HCT116 (cell line): Measurements from ENCODE around the gene ISCA2. TPM values are rescaled to one million over a fixed set of nuclear protein-coding genes. Genes with fewer than 3 reads are reported as not detected.

Source experiments
- ATAC-seq: fragments of 200-7000 bp; cut with Tn5 transposase; 2 replicates; pipeline ENCODE4 v1.9.1; 2020; ENCODE audit warnings: mild to moderate bottlenecking, moderate library complexity
- BruUV-seq: library from RNA; stranded (reverse); fragments of 400-500 nt; replicated peaks from 2 replicates; lab custom pipeline; 2021; lab: Mats Ljungman, UMichigan
- CTCF ChIA-PET: fragments of 300-600 bp; sonication (Branson Sonifier 250); formaldehyde crosslinking; loops from one replicate; lab custom pipeline; 2021; ENCODE audit warnings: antibody characterized with exemption; lab: Charles Lee
- POLR2A ChIA-PET: fragments of 300-600, 350-600 bp; sonication (Branson Sonifier 250); formaldehyde crosslinking; loops from one replicate; lab custom pipeline; 2021; ENCODE audit warnings: antibody characterized with exemption; lab: Charles Lee
- RAD21 ChIA-PET, 2 experiments: fragments of 300-600 bp; sonication (Branson Sonifier 250); formaldehyde crosslinking; loops; one replicate each; lab custom pipeline; 2023; ENCODE audit warnings: low total read pairs in 2 of 2; ENCODE audit not compliant: uncharacterized antibody in 2 of 2, unreplicated experiment in 2 of 2, low non-redundant PET in 1 of 2; lab: Charles Lee
- DNase-seq: peaks from one replicate; pipeline ENCODE4 v3.0.0-alpha.2; 2010; ENCODE audit warnings: low read depth, low spot score
- H2AFZ ChIP-seq: fragments of 200-600 bp; shearing (Covaris generic), sonication (generic); 2 replicates; pipeline ENCODE4 v1.6.1; 2017; ENCODE audit warnings: low read depth, mixed run types, mixed read lengths, antibody characterized with exemption, low read length; ENCODE audit not compliant: poor library complexity, severe bottlenecking
- H3K27ac ChIP-seq: 2 replicates; pipeline ENCODE4 v1.5.1; 2012; ENCODE audit warnings: low read depth, low read length
- H3K27me3 ChIP-seq: fragments of 200-600 bp; sonication (generic); 2 replicates; pipeline ENCODE4 v1.6.1; 2016; ENCODE audit warnings: mixed run types, low read length, mixed read lengths; ENCODE audit not compliant: insufficient read depth
- H3K36me3 ChIP-seq, 2 experiments: fragments of 200-500 bp in 1 of 2; fragments of 200-600 bp in 1 of 2; sonication (Bioruptor generic) in 1 of 2; sonication (generic) in 1 of 2; 2 replicates each; pipeline versions ENCODE4 v1.5.1 to v1.6.1; 2014 to 2016; ENCODE audit warnings: low read length in 2 of 2, inconsistent platforms in 1 of 2, mixed read lengths in 1 of 2, mixed run types in 1 of 2; ENCODE audit not compliant: insufficient read depth in 2 of 2, control insufficient read depth in 1 of 2
- H3K4me1 ChIP-seq, 2 experiments: fragments of 200-600 bp in 1 of 2; sonication (generic) in 1 of 2; 2 replicates each; pipeline versions ENCODE4 v1.5.1 to v1.6.1; 2012 to 2017; ENCODE audit warnings: low read length in 2 of 2, inconsistent platforms in 1 of 2, mild to moderate bottlenecking in 1 of 2, mixed read lengths in 1 of 2, mixed run types in 1 of 2, moderate library complexity in 1 of 2; ENCODE audit not compliant: insufficient read depth in 2 of 2, control insufficient read depth in 1 of 2
- H3K4me2 ChIP-seq: fragments of 200-600 bp; sonication (generic); 2 replicates; pipeline ENCODE4 v1.6.1; 2017; ENCODE audit warnings: mixed run types, low read length, mixed read lengths
- H3K4me3 ChIP-seq, 2 experiments: fragments of 200-600 bp in 1 of 2; sonication (generic) in 1 of 2; replicated peaks in 1 of 2; 2 replicates each; pipeline ENCODE4 v1.5.1; 2011 to 2016; ENCODE audit warnings: low read length in 2 of 2, control low read depth in 1 of 2, low read depth in 1 of 2, mild to moderate bottlenecking in 1 of 2, mixed read lengths in 1 of 2, mixed run types in 1 of 2
- H3K79me2 ChIP-seq: fragments of 200-600 bp; sonication (generic); 2 replicates; pipeline ENCODE4 v1.6.1; 2017; ENCODE audit warnings: mild to moderate bottlenecking, mixed run types, low read length, moderate library complexity, mixed read lengths; ENCODE audit not compliant: insufficient read depth
- H3K9ac ChIP-seq: fragments of 200-600 bp; sonication (generic); 2 replicates; pipeline ENCODE4 v1.6.1; 2016; ENCODE audit warnings: low read length, mixed read lengths
- H3K9me2 ChIP-seq: fragments of 200-600 bp; sonication (generic), shearing (Covaris generic); 2 replicates; pipeline ENCODE4 v1.6.1; 2017; ENCODE audit warnings: mixed run types, mild to moderate bottlenecking, moderate library complexity; ENCODE audit not compliant: insufficient read depth
- H3K9me3 ChIP-seq, 2 experiments: fragments of 200-500 bp in 1 of 2; fragments of 200-600 bp in 1 of 2; sonication (Bioruptor generic) in 1 of 2; sonication (generic) in 1 of 2; 2 replicates each; pipeline ENCODE4 v1.6.1; 2014 to 2017; ENCODE audit warnings: low read length in 2 of 2, mixed read lengths in 2 of 2, inconsistent platforms in 1 of 2, low read depth in 1 of 2, mild to moderate bottlenecking in 1 of 2, mixed run types in 1 of 2, moderate library complexity in 1 of 2; ENCODE audit not compliant: control insufficient read depth in 1 of 2, insufficient read depth in 1 of 2
- H4K20me1 ChIP-seq: fragments of 200-600 bp; sonication (generic), shearing (Covaris generic); 2 replicates; pipeline ENCODE4 v1.6.1; 2017; ENCODE audit warnings: mixed run types, mild to moderate bottlenecking, moderate library complexity; ENCODE audit not compliant: insufficient read depth
- CTCF ChIP-seq, 3 experiments: fragments of 200-600 bp in 1 of 3; sonication (generic) in 1 of 3; IDR thresholded peaks in 2 of 3; conservative IDR thresholded peaks in 1 of 3; 2 replicates each; pipeline ENCODE4 v1.5.1; 2012 to 2017; ENCODE audit warnings: low read depth in 2 of 3, low read length in 2 of 3, antibody characterized with exemption in 1 of 3, borderline replicate concordance in 1 of 3, control low read depth in 1 of 3, mild to moderate bottlenecking in 1 of 3, mixed read lengths in 1 of 3, mixed run types in 1 of 3, moderate library complexity in 1 of 3; ENCODE audit not compliant: insufficient read depth in 1 of 3
- EZH2 ChIP-seq: fragments of 200-600 bp; sonication (generic); IDR thresholded peaks from 2 replicates; pipeline ENCODE4 v1.6.1; 2017; ENCODE audit warnings: antibody characterized with exemption, mixed run types
- ZNF274 ChIP-seq: fragments of 200-500 bp; sonication (Bioruptor generic); IDR thresholded peaks from 2 replicates; pipeline ENCODE4 v1.6.1; 2014; ENCODE audit warnings: mild to moderate bottlenecking, low read depth, low read length, inconsistent platforms
- intact Hi-C: fragments of 100-400 bp; cut with micrococcal nuclease; formaldehyde crosslinking; loops from 2 replicates; pipeline ENCODE4 v1.10.0; 2022
- total RNA-seq: library from RNA; stranded (reverse); gene quantifications from one replicate; pipeline ENCODE4 v1.2.1, GENCODE V29; 2021; ENCODE audit not compliant: unreplicated experiment

The ISCA2 gene
- total RNA-seq, 1 experiment from 2014 or later = 27.5 TPM

GRCh38 chr14:74507840-74508239, 14.3 kb downstream of the ISCA2 start:
- ATAC-seq (no peak), DNase-seq (no peak)
- H3K9me3 ChIP-seq = no peaks in the 10 kb centered on the region
- no TSS peak for BruUV-seq
- H3K4me3 ChIP-seq = no peak overlapping the region
- no peak overlapping the region for H2AFZ ChIP-seq
- TF ChIP-seq ZNF274 = no peak
- H3K9me2 ChIP-seq = no peaks in the 10 kb centered on the region
- no peaks in the 10 kb centered on the region for H3K36me3 ChIP-seq
- H3K27ac ChIP-seq = no peak overlapping the region
- POLR2A ChIA-PET = no interaction called here
- H3K79me2 ChIP-seq = no peaks in the 10 kb centered on the region
- H3K27me3 ChIP-seq = no peaks in the 10 kb centered on the region
- no peaks in the 10 kb centered on the region for H4K20me1 ChIP-seq
- H3K4me2 ChIP-seq = no peak overlapping the region
- RAD21 ChIA-PET = no interaction called here
- CTCF ChIA-PET = interaction anchor here (1.0 to 2.1 kb wide), 4 partner anchors 8 to 101 kb away, joined by 3 to 11 read pairs (median 6); partner anchors contain the start of genes ISCA2 and NPC2
- H3K4me1 ChIP-seq = peaks cover 0 to 17% of the 10 kb centered on the region in 2 experiments; a peak in 2 of 4 replicates
- H3K9ac ChIP-seq = no peak overlapping the region
- intact Hi-C loops = no loop called here

- Histone ChIP-seq H3K9me3 (no peaks in the 10 kb centered on the region), H3K4me2 (no peak overlapping the region), H2AFZ (no peak overlapping the region)
- DNase-seq = no peak
- TF ChIP-seq EZH2 = no peak
- TF ChIP-seq CTCF (IDR thresholded peaks at IDR 0.05 in 2 of 3, conservative IDR thresholded peaks at IDR 0.05 in 1 of 3; ENCODE audit: borderline replicate concordance in 1 of 3, insufficient read depth in 1 of 3, low read depth in 2 of 3, low read length in 2 of 3) = peak; percentile 76 to 96 (median 90)
- TF ChIP-seq, all 23 proteins: peak for 1
- peaks cover 0 to 19% of the 10 kb centered on the region in 2 experiments; a peak in 2 of 4 replicates for H3K4me1 ChIP-seq
- CTCF ChIA-PET = interaction anchor here (0.6 to 2.1 kb wide), 7 partner anchors 9 to 296 kb away, joined by 3 to 11 read pairs (median 3); partner anchors contain the start of genes ISCA2 and NPC2
- H3K79me2 ChIP-seq = no peaks in the 10 kb centered on the region
- no TSS peak for BruUV-seq
- no peaks in the 10 kb centered on the region for H3K27me3 ChIP-seq
- H3K4me3 ChIP-seq = no peak overlapping the region
- RAD21 ChIA-PET = no interaction called here
- POLR2A ChIA-PET = no interaction called here
- intact Hi-C loops = no loop called here
- H3K9me2 ChIP-seq = no peaks in the 10 kb centered on the region
- H3K9ac ChIP-seq = no peak overlapping the region
- no peaks in the 10 kb centered on the region for H4K20me1 ChIP-seq
- H3K36me3 ChIP-seq = no peaks in the 10 kb centered on the region
- peak; percentile 92 for ATAC-seq
- no peak overlapping the region for H3K27ac ChIP-seq
These were observed 14.7 kb downstream of the ISCA2 start for GRCh38 chr14:74508292-74508731.
